Measurements from ENCODE around the gene SMYD2.

The SMYD2 gene

GRCh38 chr1:214281021-214281719, at the start of gene SMYD2:
TSS of gene SMYD2 (plus strand) at chr1:214281159. CDS start at chr1:214281255, 96 bp downstream.
- no peak for DNase-seq (ENCODE audit: low read depth, low spot score)

GRCh38 chr1:214233856-214234634, 46.9 kb upstream of the SMYD2 start:
- DNase-seq (ENCODE audit: low read depth, low spot score): no peak

- DNase-seq (ENCODE audit: low read depth, low spot score): no peak
These were observed 46.3 kb upstream of the SMYD2 start for GRCh38 chr1:214234635-214235025.

GRCh38 chr1:214236477-214236876, 44.5 kb upstream of the SMYD2 start:
- DNase-seq (ENCODE audit: low read depth, low spot score): no peak

- DNase-seq (ENCODE audit: low read depth, low spot score): no peak
These were observed 39.9 kb upstream of the SMYD2 start for GRCh38 chr1:214241060-214241459.

GRCh38 chr1:214244252-214244651, 36.7 kb upstream of the SMYD2 start:
- DNase-seq (ENCODE audit: low read depth, low spot score): no peak

- no peak for DNase-seq (ENCODE audit: low read depth, low spot score)
These were observed 36.1 kb upstream of the SMYD2 start for GRCh38 chr1:214244841-214245240.

- no peak for DNase-seq (ENCODE audit: low read depth, low spot score)
These were observed 33.4 kb upstream of the SMYD2 start for GRCh38 chr1:214247501-214248041.

GRCh38 chr1:214248311-214249085, 32.5 kb upstream of the SMYD2 start:
- no peak for DNase-seq (ENCODE audit: low read depth, low spot score)

GRCh38 chr1:214249651-214250050, 31.3 kb upstream of the SMYD2 start:
- DNase-seq (ENCODE audit: low read depth, low spot score): no peak

GRCh38 chr1:214251354-214251753, 29.6 kb upstream of the SMYD2 start:
- DNase-seq (ENCODE audit: low read depth, low spot score): no peak

GRCh38 chr1:214255509-214255908, 25.4 kb upstream of the SMYD2 start:
- no peak for DNase-seq (ENCODE audit: low read depth, low spot score)

- no peak for DNase-seq (ENCODE audit: low read depth, low spot score)
These were observed 21.5 kb upstream of the SMYD2 start for GRCh38 chr1:214259353-214259977.

GRCh38 chr1:214260561-214261205, 20.3 kb upstream of the SMYD2 start:
- DNase-seq (ENCODE audit: low read depth, low spot score): no peak

- no peak for DNase-seq (ENCODE audit: low read depth, low spot score)
These were observed 19.5 kb upstream of the SMYD2 start for GRCh38 chr1:214261206-214262123.

- no peak for DNase-seq (ENCODE audit: low read depth, low spot score)
These were observed 16.8 kb upstream of the SMYD2 start for GRCh38 chr1:214264196-214264595.

- DNase-seq (ENCODE audit: low read depth, low spot score): no peak
These were observed 16.0 kb upstream of the SMYD2 start for GRCh38 chr1:214264976-214265375.

- DNase-seq (ENCODE audit: low read depth, low spot score): no peak
These were observed 10.8 kb upstream of the SMYD2 start for GRCh38 chr1:214270097-214270650.

- DNase-seq (ENCODE audit: low read depth, low spot score): no peak
These were observed 9.6 kb upstream of the SMYD2 start for GRCh38 chr1:214271174-214271858.
